SH-SY5Y (cell line): ENCODE data around the gene LDB2.

Source experiments
- GATA2 ChIP-seq: IDR thresholded peaks from 2 replicates; pipeline ENCODE4 v1.6.1; 2011; ENCODE audit warnings: mild to moderate bottlenecking, low read depth, low read length
- GATA3 ChIP-seq: IDR thresholded peaks from 2 replicates; pipeline ENCODE4 v1.6.1; 2011; ENCODE audit warnings: low read depth, mild to moderate bottlenecking, low read length, moderate library complexity

The LDB2 gene

DNA sequence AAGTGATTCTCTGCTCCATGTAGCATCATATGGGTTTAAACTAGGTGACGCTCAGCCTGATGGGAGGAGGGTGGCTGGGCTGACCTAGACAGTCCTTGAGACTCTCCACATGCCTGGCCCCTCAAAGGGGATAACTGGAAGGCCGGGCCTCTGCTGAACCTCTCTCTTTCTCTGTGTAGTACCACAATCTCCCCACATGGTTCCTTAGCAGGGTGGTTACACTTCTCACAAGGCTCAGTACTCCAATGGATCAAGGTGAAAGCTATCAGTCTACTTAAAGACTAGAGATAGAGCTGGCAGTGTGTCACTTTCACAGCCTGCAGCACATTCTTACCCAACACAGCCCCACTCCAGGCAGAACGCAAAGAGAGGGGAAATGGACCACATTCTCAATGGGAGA lies 80.4 kb downstream of the LDB2 start:
- TF ChIP-seq GATA3 (no peak), GATA2 (no peak)

DNA sequence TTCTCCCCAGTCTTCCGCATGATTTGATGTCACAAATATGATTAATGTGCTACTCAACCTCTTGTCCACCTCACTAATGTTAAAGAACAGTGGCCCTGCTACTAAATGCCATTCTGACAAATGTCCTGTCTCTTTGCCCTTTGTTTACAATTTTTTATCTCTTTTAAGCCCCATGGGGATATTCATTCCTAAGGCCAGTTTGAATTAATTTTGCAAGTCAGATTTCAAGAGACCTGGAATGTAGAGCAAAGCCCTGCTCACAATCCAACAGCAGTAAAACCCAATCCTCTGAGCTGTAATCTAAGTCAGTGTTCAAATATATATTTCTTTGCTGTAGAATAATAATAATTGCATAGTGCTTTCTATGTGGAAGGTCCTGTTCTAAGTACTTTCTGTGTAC lies 81.2 kb downstream of the LDB2 start:
- TF ChIP-seq GATA2 (no peak), GATA3 (no peak)

DNA sequence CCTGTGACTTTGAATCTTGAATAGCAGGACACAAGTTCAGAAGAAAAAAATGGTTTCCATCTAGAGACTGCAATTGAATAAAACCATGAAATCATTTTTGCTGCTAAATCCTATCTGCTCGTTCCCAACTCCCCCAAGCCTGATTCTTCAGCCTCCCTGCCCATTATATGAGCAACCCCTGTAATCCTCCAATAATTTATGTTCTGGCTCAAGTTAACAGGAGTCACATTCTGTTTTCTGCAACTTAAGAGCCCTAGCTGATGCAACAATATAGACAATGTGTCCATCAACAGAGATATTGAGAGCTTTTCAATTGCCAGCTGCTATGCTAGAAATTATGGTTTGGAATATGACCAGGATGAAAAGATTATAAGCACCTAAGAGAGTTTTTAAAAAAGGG lies 84.1 kb downstream of the LDB2 start:
- TF ChIP-seq GATA2, result no peak
- TF ChIP-seq GATA3, result no peak

DNA sequence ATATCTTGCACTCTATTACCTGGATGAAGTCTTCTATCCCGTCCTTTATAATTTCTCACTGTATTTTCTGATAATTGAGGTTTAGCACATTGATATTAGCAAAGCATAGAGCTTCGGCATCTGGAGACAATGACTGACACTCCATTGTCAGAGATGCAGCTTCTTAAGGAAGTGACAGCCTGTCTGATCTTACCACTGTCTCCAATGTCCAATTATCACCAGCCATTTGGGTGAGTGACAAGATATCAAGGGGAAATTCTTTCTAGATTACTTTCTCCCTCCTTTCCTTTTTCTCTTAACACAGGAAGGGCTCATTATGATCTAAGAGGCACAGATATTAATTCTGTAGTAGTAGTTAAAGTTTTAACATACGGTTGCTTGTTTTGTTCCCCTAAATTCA lies 86.4 kb downstream of the LDB2 start:
- TF ChIP-seq GATA2, result no peak
- TF ChIP-seq GATA3, result no peak

GRCh38 chr4:16809943-16810342 lies 88.5 kb downstream of the LDB2 start:
- TF ChIP-seq GATA2 (no peak), GATA3 (no peak)

- TF ChIP-seq GATA2 (no peak), GATA3 (no peak)
Measured at GRCh38 chr4:16809064-16809463, 89.4 kb downstream of the LDB2 start.

GRCh38 chr4:16807355-16807754 lies 91.1 kb downstream of the LDB2 start:
- TF ChIP-seq GATA3, result no peak
- no peak for TF ChIP-seq GATA2

DNA sequence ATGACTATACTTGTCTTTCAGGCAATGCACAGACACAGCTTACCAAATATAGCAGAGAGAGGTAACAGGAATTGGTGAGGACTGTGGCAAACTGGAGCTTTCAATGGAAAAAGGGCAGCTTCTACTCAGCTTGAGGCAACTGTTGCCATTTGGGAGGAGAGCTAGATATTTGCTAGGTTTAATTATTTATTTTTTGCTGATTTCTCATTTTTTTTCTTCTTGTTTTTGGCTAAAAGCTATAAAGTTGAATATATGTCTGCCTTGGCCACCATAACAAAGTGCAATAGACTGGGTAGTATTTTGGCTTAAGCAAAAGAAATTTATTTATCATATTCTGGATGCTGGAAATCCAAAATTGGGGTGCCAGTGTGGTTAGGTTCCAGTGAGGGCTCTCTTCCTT lies 93.9 kb downstream of the LDB2 start:
- TF ChIP-seq GATA2, result no peak

DNA sequence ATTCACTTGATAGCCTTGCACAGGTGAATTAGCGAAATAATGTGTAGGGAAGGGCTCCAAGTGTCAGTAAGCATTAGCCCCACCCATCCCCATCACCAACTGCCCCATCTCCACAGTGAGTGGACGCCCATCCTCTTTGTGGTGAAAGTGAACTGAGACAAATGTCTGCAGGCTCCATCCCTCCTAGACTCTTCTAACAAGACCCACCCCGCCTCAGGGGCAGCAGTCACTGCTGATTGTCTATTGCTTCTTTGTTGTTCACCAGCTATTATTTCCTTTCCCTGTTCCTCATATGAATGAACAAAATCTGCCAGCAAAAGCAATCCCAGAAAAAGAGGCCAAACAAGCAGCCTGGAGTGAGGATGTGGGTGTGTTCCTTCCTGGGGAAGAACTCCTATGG lies 96.4 kb downstream of the LDB2 start:
- TF ChIP-seq GATA3, result no peak
- TF ChIP-seq GATA2, result no peak

GRCh38 chr4:16801356-16801755 lies 97.1 kb downstream of the LDB2 start:
- TF ChIP-seq GATA3 (no peak), GATA2 (no peak)

DNA sequence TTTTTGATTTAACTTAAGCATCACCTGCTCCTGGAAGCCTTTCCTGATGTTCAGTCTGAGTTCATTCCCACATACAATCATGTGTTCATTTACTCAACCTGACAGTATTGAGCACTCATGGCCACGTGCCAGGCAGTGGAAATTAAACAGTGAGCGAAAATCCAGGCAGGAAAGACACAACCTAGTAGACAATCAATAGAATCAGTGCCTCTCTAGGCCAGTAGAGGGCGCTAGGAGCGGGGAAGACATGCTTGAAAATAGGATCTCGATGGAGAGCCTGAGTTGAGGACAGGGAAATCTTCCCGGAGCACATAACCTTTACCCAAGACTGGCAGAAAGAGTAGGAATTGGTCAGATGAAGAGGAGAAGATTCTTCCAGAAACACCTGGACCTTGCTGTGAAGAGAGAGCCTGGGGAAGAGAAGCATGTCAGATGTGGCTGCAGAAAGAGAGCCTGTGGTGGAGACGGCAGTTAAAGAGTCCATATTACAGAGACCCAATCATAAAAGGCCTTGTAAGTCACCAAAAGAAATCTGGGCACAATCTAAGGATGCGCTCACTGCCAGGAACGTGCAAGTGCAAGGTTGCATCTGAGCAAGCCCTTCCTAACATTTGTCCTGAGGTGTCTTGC lies 103.5 kb downstream of the LDB2 start:
- TF ChIP-seq GATA2 (no peak), GATA3 (no peak)

GRCh38 chr4:16791460-16791859 lies 107.0 kb downstream of the LDB2 start:
- TF ChIP-seq GATA3, result peak; percentile 77
- TF ChIP-seq GATA2, result peak; percentile 64

DNA sequence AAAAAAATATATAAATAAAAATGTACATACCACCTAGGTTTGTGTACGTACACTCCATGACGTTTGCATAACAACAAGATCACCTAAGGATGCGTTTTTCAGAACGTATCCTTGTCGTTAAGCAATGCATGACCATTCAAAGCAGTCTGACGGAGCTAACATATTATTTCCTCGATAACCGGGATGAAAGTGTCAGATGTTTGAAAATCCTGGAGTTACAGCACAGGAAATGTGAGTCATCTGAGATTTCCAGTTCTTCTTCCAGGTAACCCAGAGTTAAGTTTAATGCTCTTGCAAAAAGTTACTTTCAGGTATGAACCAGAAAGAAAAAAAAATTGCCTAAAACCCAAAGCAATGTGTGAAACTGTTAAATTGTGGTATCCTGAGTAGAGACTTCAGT lies 107.9 kb downstream of the LDB2 start:
- TF ChIP-seq GATA2 (no peak), GATA3 (no peak)

- TF ChIP-seq GATA2 (no peak), GATA3 (no peak)
Measured at GRCh38 chr4:16788868-16789267, 109.6 kb downstream of the LDB2 start.

DNA sequence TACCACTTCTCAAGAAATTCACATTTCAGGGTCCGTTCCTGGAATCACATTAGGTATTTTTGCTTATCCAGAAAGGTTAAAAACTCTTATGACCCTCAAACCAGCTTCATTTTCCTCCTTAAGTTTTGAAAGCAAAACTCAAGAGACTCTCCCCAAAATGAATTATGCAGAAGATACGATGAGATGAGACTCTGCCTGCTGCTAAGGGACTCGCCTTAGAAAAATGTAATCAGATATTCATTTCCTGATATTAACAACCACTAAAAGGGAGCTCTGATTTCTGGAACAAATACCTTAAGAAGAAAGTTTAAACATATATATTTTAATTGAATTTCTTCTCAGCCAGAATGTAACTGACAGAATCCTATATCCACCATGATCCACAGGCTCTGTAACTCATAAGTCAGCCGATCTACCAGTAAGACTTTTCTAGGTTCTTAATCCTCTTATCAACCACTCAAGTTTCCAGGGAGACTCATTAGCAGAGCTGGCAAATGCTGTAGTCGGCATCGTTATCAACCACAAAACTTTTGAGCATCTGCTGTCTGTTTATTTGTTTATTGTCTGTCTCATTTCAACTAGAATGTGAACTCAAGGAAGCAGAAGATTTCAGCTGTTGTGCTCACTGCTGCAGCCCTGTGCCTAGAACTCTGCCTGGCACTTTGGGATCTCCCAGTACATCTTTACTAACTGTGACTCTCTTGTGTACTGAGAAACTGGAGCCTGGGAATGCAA lies 112.5 kb downstream of the LDB2 start:
- TF ChIP-seq GATA3, result no peak
- no peak for TF ChIP-seq GATA2

GRCh38 chr4:16783119-16783518 lies 115.3 kb downstream of the LDB2 start:
- TF ChIP-seq GATA2 (no peak), GATA3 (no peak)
